Measurements from ENCODE around the gene ATG4C.

DNA sequence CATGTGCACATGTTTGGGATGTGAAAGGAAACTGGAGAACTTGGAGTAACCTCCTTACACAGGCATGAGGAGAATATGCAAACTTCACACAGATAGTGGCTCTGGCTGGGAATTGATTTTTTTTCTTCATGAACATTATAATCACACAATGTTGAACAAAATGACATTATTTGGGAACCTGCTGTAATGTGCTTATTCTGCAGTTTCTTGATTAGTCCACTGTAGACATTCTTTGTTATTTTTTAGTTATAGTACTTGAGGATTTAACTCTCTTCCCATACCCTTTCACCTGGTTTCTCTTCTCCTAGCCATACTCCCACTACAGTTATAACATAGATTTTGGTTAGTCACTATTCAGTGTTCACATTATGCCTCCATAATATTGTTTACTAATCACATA, 68.3 kb downstream of the ATG4C start:
- TF ChIP-seq, protein P1, sequence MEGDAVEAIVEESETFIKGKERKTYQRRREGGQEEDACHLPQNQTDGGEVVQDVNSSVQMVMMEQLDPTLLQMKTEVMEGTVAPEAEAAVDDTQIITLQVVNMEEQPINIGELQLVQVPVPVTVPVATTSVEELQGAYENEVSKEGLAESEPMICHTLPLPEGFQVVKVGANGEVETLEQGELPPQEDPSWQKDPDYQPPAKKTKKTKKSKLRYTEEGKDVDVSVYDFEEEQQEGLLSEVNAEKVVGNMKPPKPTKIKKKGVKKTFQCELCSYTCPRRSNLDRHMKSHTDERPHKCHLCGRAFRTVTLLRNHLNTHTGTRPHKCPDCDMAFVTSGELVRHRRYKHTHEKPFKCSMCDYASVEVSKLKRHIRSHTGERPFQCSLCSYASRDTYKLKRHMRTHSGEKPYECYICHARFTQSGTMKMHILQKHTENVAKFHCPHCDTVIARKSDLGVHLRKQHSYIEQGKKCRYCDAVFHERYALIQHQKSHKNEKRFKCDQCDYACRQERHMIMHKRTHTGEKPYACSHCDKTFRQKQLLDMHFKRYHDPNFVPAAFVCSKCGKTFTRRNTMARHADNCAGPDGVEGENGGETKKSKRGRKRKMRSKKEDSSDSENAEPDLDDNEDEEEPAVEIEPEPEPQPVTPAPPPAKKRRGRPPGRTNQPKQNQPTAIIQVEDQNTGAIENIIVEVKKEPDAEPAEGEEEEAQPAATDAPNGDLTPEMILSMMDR (IDR thresholded peaks at IDR 0.05) = no peak
- no peak for TF ChIP-seq POLR2A (IDR thresholded peaks at IDR 0.05)

Data from adrenal gland (tissue), 5 donors.